ENCODE measurements around the gene SFI1. TPM values are rescaled to one million over a fixed set of nuclear protein-coding genes. Genes with fewer than 3 reads are reported as not detected.

Gene SFI1
- total and polyA plus RNA-seq, 2 of the 8 experiments (the other 6 are each of a cell fraction or from before 2014, with no cell fraction given): 10.4 to 30.1 TPM

GRCh38 chr22:31661851-31662667 is 165.7 kb downstream of the SFI1 start, which contains the start of gene PISD (continued):
- TF ChIP-seq MAX (IDR thresholded peaks at IDR 0.05): peak; percentile 74; the same call in 1 of the 2 replicates
- no peak for TF ChIP-seq EZH2 (IDR thresholded peaks at IDR 0.05; ENCODE audit: low read depth, low read length, severe bottlenecking)
- TF ChIP-seq SRF (IDR thresholded peaks at IDR 0.05; ENCODE audit: low read depth, low read length): no peak; the same call in 1 of the 2 replicates
- peak; percentile 95 for TF ChIP-seq SP1 (IDR thresholded peaks at IDR 0.05; ENCODE audit: low read depth, low read length)
- TF ChIP-seq CBX8 (IDR thresholded peaks at IDR 0.05; ENCODE audit: borderline replicate concordance, low read depth, low read length): no peak
- TF ChIP-seq TAF7 (optimal IDR thresholded peaks at IDR 0.05; ENCODE audit: borderline replicate concordance, low read depth, low read length): peak; percentile 53
- TF ChIP-seq CHD2 (IDR thresholded peaks at IDR 0.05; ENCODE audit: low read length): no peak; the same call in 1 of the 2 replicates
- peak in 1 of 2 experiments; percentile 91; a peak in 2 of 4 replicates for TF ChIP-seq HDAC2 (IDR thresholded peaks at IDR 0.05; ENCODE audit: borderline replicate concordance in 1 of 2, low read depth in 2 of 2, low read length in 2 of 2)
- TF ChIP-seq TAF1 (IDR thresholded peaks at IDR 0.05; ENCODE audit: low read depth, low read length): peak; percentile 88; the same call in 1 of the 2 replicates
- TF ChIP-seq POLR2A (IDR thresholded peaks at IDR 0.05; ENCODE audit: control extremely low read depth in 1 of 2, low read depth in 2 of 2, low read length in 2 of 2): peak; percentile 73 to 92; a peak in 2 of 3 replicates
- TF ChIP-seq TCF12 (IDR thresholded peaks at IDR 0.05; ENCODE audit: low read depth, low read length): no peak
- peak; percentile 85 to 92; a peak in 1 of 4 replicates for TF ChIP-seq SIN3A (conservative IDR thresholded peaks at IDR 0.05 in 1 of 2, IDR thresholded peaks at IDR 0.05 in 1 of 2; ENCODE audit: low read depth in 1 of 2, low read length in 2 of 2)
- TF ChIP-seq POLR2AphosphoS5 (IDR thresholded peaks at IDR 0.05; ENCODE audit: low read depth, low read length): peak; percentile 98
- TF ChIP-seq SIX5 (IDR thresholded peaks at IDR 0.05; ENCODE audit: low read depth, low read length): no peak
- TF ChIP-seq YY1 (IDR thresholded peaks at IDR 0.05; ENCODE audit: low read depth, low read length): peak; percentile 98
- TF ChIP-seq MAFK (IDR thresholded peaks at IDR 0.05; ENCODE audit: low read depth, low read length): peak; percentile 42; the same call in 1 of the 2 replicates
- TF ChIP-seq BACH1 (IDR thresholded peaks at IDR 0.05; ENCODE audit: low read length): peak; percentile 40; the same call in 1 of the 2 replicates
- TF ChIP-seq SAP30 (IDR thresholded peaks at IDR 0.05; ENCODE audit: insufficient read depth, insufficient replicate concordance, low read length): peak; percentile 93
- TF ChIP-seq SUZ12 (IDR thresholded peaks at IDR 0.05; ENCODE audit: low read length): no peak
- peak; percentile 94 for TF ChIP-seq SP4 (IDR thresholded peaks at IDR 0.05; ENCODE audit: low read length)
